H1 (cell line): Measurements from ENCODE around the gene ABCC9. TPM values are rescaled to one million over a fixed set of nuclear protein-coding genes. Genes with fewer than 3 reads are reported as not detected.

Experiments used
- CTCF ChIA-PET: fragments of 300-600 bp; sonication (Branson Sonifier 250); formaldehyde crosslinking; loops from one replicate; lab custom pipeline; 2021; ENCODE audit not compliant: partially characterized antibody; lab: Charles Lee
- POLR2A ChIA-PET: fragments of 300-600 bp; sonication (Branson Sonifier 250); formaldehyde crosslinking; loops from one replicate; lab custom pipeline; 2021; ENCODE audit warnings: inconsistent platforms; ENCODE audit not compliant: partially characterized antibody; lab: Charles Lee
- DNase-seq, 2 experiments: peaks; one replicate each; pipeline versions ENCODE4 v3.0.0 to v3.0.0-alpha.2; 2010 to 2022; ENCODE audit warnings: low spot score in 2 of 2, low read depth in 1 of 2, mixed read lengths in 1 of 2
- FAIRE-seq: peaks from 2 replicates; lab custom pipeline; 2011; peaks lifted over from hg19 to GRCh38; lab: Jason Lieb, UNC
- H2AFZ ChIP-seq: 2 replicates; pipeline ENCODE4 v1.8.1; 2012; ENCODE audit warnings: low read length, inconsistent platforms
- H2AK5ac ChIP-seq: 2 replicates; pipeline ENCODE4 v1.6.1; 2013; ENCODE audit warnings: low read depth, low read length
- H2BK120ac ChIP-seq: replicated peaks from 2 replicates; pipeline ENCODE3; 2013; ENCODE audit warnings: low read depth, low read length, inconsistent platforms
- H2BK12ac ChIP-seq: 2 replicates; pipeline ENCODE4 v1.6.1; 2013; ENCODE audit warnings: low read depth, low read length
- H2BK15ac ChIP-seq: 2 replicates; pipeline ENCODE4 v1.6.1; 2013; ENCODE audit warnings: low read length
- H2BK20ac ChIP-seq: 2 replicates; pipeline ENCODE4 v1.6.1; 2013; ENCODE audit warnings: low read length
- H2BK5ac ChIP-seq: 2 replicates; pipeline ENCODE4 v1.6.1; 2013; ENCODE audit warnings: low read depth, low read length
- H3K14ac ChIP-seq: 2 replicates; pipeline ENCODE4 v1.6.1; 2013; ENCODE audit warnings: inconsistent platforms; ENCODE audit not compliant: insufficient read length
- H3K18ac ChIP-seq: 2 replicates; pipeline ENCODE4 v1.6.1; 2013; ENCODE audit warnings: low read length; ENCODE audit errors: extremely low read depth
- H3K23ac ChIP-seq: 2 replicates; pipeline ENCODE4 v1.6.1; 2013; ENCODE audit warnings: inconsistent platforms; ENCODE audit not compliant: insufficient read length
- H3K23me2 ChIP-seq: 2 replicates; pipeline ENCODE4 v1.6.1; 2013; ENCODE audit warnings: low read depth, low read length
- H3K27ac ChIP-seq: 2 replicates; pipeline ENCODE4 v1.6.1; 2011; ENCODE audit warnings: low read depth, low read length, inconsistent platforms
- H3K27me3 ChIP-seq, 4 experiments: replicated peaks in 1 of 4; 1 replicate in 1 of 4; 2 replicates in 3 of 4; pipeline versions ENCODE4 v1.6.1 to v1.8.1; 2011 to 2013; ENCODE audit warnings: low read length in 3 of 4, mild to moderate bottlenecking in 3 of 4, inconsistent platforms in 2 of 4, mixed read lengths in 2 of 4, moderate library complexity in 1 of 4; ENCODE audit not compliant: control insufficient read depth in 3 of 4, insufficient read depth in 3 of 4; ENCODE audit errors: extremely low read depth in 1 of 4
- H3K36me3 ChIP-seq, 4 experiments: 2 replicates each; pipeline versions ENCODE4 v1.6.1 to v1.8.1; 2011 to 2013; ENCODE audit warnings: mild to moderate bottlenecking in 4 of 4, low read length in 3 of 4, moderate library complexity in 2 of 4, control low read depth in 1 of 4, inconsistent platforms in 1 of 4; ENCODE audit not compliant: insufficient read depth in 4 of 4, control insufficient read depth in 2 of 4
- H3K4ac ChIP-seq: replicated peaks from 2 replicates; pipeline ENCODE3; 2013; ENCODE audit warnings: low read length, low read depth, mixed read lengths, inconsistent platforms; ENCODE audit not compliant: insufficient read length
- H3K4me1 ChIP-seq, 4 experiments: replicated peaks in 1 of 4; 1 replicate in 1 of 4; 2 replicates in 3 of 4; pipeline versions ENCODE4 v1.6.1 to v1.8.1; 2011 to 2013; ENCODE audit warnings: low read length in 3 of 4, inconsistent platforms in 2 of 4, mixed read lengths in 1 of 4; ENCODE audit not compliant: insufficient read depth in 4 of 4, control insufficient read depth in 3 of 4
- H3K4me2 ChIP-seq, 2 experiments: 2 replicates each; pipeline versions ENCODE4 v1.6.1 to v1.8.1; 2011 to 2013; ENCODE audit warnings: low read depth in 2 of 2, low read length in 2 of 2, control low read depth in 1 of 2, inconsistent platforms in 1 of 2, mild to moderate bottlenecking in 1 of 2; ENCODE audit not compliant: insufficient read depth in 1 of 2
- H3K4me3 ChIP-seq, 4 experiments: fragments of 200-600, 300-600 bp in 1 of 4; sonication (generic), shearing (Covaris generic), sonication (Bioruptor Twin) in 1 of 4; 2 replicates each; pipeline versions ENCODE4 v1.5.1 to v1.8.1; 2011 to 2016; ENCODE audit warnings: low read length in 4 of 4, low read depth in 3 of 4, control low read depth in 2 of 4, inconsistent platforms in 2 of 4, mild to moderate bottlenecking in 2 of 4, mixed read lengths in 1 of 4, moderate library complexity in 1 of 4; ENCODE audit not compliant: insufficient read depth in 2 of 4; ENCODE audit errors: extremely low read depth in 1 of 4
- H3K56ac ChIP-seq: replicated peaks from 2 replicates; pipeline ENCODE3; 2013; ENCODE audit warnings: low read depth, mild to moderate bottlenecking, mixed read lengths, low read length, inconsistent platforms; ENCODE audit not compliant: insufficient read length
- H3K79me1 ChIP-seq: 2 replicates; pipeline ENCODE4 v1.6.1; 2013; ENCODE audit warnings: low read depth, low read length, control low read depth
- H3K79me2 ChIP-seq, 2 experiments: 2 replicates each; pipeline versions ENCODE4 v1.6.1 to v1.8.1; 2012 to 2013; ENCODE audit warnings: low read length in 2 of 2, mild to moderate bottlenecking in 2 of 2, inconsistent platforms in 1 of 2; ENCODE audit not compliant: insufficient read depth in 2 of 2, control insufficient read depth in 1 of 2
- H3K9ac ChIP-seq, 4 experiments: replicated peaks in 1 of 4; 1 replicate in 1 of 4; 2 replicates in 3 of 4; pipeline versions ENCODE4 v1.6.1 to v1.8.1; 2011 to 2013; ENCODE audit warnings: low read depth in 3 of 4, low read length in 3 of 4, control low read depth in 2 of 4, mild to moderate bottlenecking in 2 of 4, moderate library complexity in 2 of 4, inconsistent platforms in 1 of 4; ENCODE audit errors: extremely low read depth in 1 of 4
- H3K9me3 ChIP-seq, 2 experiments: 2 replicates each; pipeline versions ENCODE4 v1.6.1 to v1.8.1; 2012 to 2013; ENCODE audit warnings: mild to moderate bottlenecking in 2 of 2, moderate library complexity in 2 of 2, control low read depth in 1 of 2, inconsistent platforms in 1 of 2, low read depth in 1 of 2, low read length in 1 of 2, mixed read lengths in 1 of 2; ENCODE audit not compliant: insufficient read depth in 2 of 2
- H4K20me1 ChIP-seq, 2 experiments: replicated peaks in 1 of 2; 2 replicates each; pipeline versions ENCODE3 to v1.8.1; 2011 to 2013; ENCODE audit warnings: inconsistent platforms in 2 of 2, low read length in 2 of 2, mild to moderate bottlenecking in 1 of 2; ENCODE audit not compliant: insufficient read depth in 2 of 2, control insufficient read depth in 1 of 2
- H4K5ac ChIP-seq: 2 replicates; pipeline ENCODE4 v1.6.1; 2013; ENCODE audit warnings: low read length, low read depth, mixed read lengths, inconsistent platforms; ENCODE audit not compliant: insufficient read length
- H4K8ac ChIP-seq: 2 replicates; pipeline ENCODE4 v1.8.0; 2013; ENCODE audit warnings: mild to moderate bottlenecking, moderate library complexity, low read length, inconsistent platforms; ENCODE audit not compliant: insufficient read depth; ENCODE audit errors: extremely low read depth
- H4K91ac ChIP-seq: replicated peaks from 2 replicates; pipeline ENCODE3; 2013; ENCODE audit warnings: low read length, mixed read lengths, inconsistent platforms; ENCODE audit not compliant: insufficient read length
- CBX5 ChIP-seq: fragments of 300-800, 300-1000 bp; sonication (generic); IDR thresholded peaks from 2 replicates; pipeline ENCODE4 v1.7.1; 2016; ENCODE audit warnings: antibody characterized with exemption, low read length, low read depth
- CBX8 ChIP-seq: fragments of 300-800, 300-1000 bp; sonication (generic); IDR thresholded peaks from 2 replicates; pipeline ENCODE4 v1.7.1; 2016; ENCODE audit warnings: low read depth, low read length, borderline replicate concordance
- CEBPB ChIP-seq: IDR thresholded peaks from 2 replicates; pipeline ENCODE4 v1.6.1; 2012; ENCODE audit warnings: low read depth, low read length
- GTF2F1 ChIP-seq: IDR thresholded peaks from 2 replicates; pipeline ENCODE4 v1.6.1; 2012; ENCODE audit warnings: low read depth, low read length, improper control_type of control experiment, borderline replicate concordance
- MAX ChIP-seq: IDR thresholded peaks from 2 replicates; pipeline ENCODE4 v1.6.1; 2012; ENCODE audit warnings: inconsistent platforms
- PHF8 ChIP-seq: fragments of 200-600 bp; sonication (generic); conservative IDR thresholded peaks from 2 replicates; pipeline ENCODE4 v1.7.1; 2012; ENCODE audit warnings: low read depth, mild to moderate bottlenecking, inconsistent platforms, low read length, moderate library complexity
- RNF2 ChIP-seq: fragments of 200-900, 300-1000 bp; sonication (generic); IDR thresholded peaks from 2 replicates; pipeline ENCODE4 v1.7.1; 2016; ENCODE audit warnings: borderline replicate concordance, low read depth, mild to moderate bottlenecking, antibody characterized with exemption, low read length; ENCODE audit not compliant: poor library complexity, severe bottlenecking; ENCODE audit errors: missing control alignments
- WGBS, 2 experiments: shearing (Covaris generic) in 1 of 2; methylation state at CpG; one replicate each; pipeline versions ENCODE4 v1.1.6 to v1.1.7; 2013 to 2015; ENCODE audit warnings: low lambda C conversion rate in 2 of 2, mixed read lengths in 2 of 2, inconsistent platforms in 1 of 2, low coverage in 1 of 2, missing lambda C conversion rate in 1 of 2; ENCODE audit not compliant: insufficient replicate concordance in 2 of 2, insufficient coverage in 1 of 2, insufficient read length in 1 of 2; ENCODE audit errors: extremely low coverage in 1 of 2, missing lambda C conversion rate in 1 of 2; 5-methylcytosine and 5-hydroxymethylcytosine counted together
- polyA plus RNA-seq, 7 experiments: library from polyadenylated mRNA; depleted of rRNA in 3 of 7; stranded (reverse) in 5 of 7; unstranded in 2 of 7; fragments of >200 nt in 5 of 7; fragments of 200-250 nt in 2 of 7; gene quantifications; 1 replicate in 5 of 7; 2 replicates in 1 of 7; 4 replicates in 1 of 7; pipeline versions ENCODE4 v1.2.1 to v1.2.3, GENCODE V29; 2011 to 2013; ENCODE audit warnings: missing spikeins in 2 of 7, mixed read lengths in 2 of 7
- total RNA-seq: library from RNA; stranded (reverse); fragmentation: NEBNext Ultra II Directional; extraction: Animal tissue kit (Norgen Biotek cat#: 25700); gene quantifications from 2 replicates; pipeline ENCODE4 v1.2.1, GENCODE V29; 2021
- TF ChIP-seq, protein P1 (sequence below), 3 experiments: IDR thresholded peaks; 1 replicate in 2 of 3; 2 replicates in 1 of 3; pipeline versions ENCODE4 v1.5.1 to v1.6.1; 2011; ENCODE audit warnings: low read length in 3 of 3, mild to moderate bottlenecking in 3 of 3, inconsistent platforms in 2 of 3, low read depth in 1 of 3, moderate library complexity in 1 of 3; ENCODE audit not compliant: insufficient read depth in 1 of 3; ENCODE audit errors: control extremely low read depth in 1 of 3

ABCC9 gene
- total and polyA plus RNA-seq, 2 of the 8 experiments (the other 6 are each of a cell fraction or from before 2014, with no cell fraction given) = under 0.01 TPM; not detected in 1

- Histone ChIP-seq H4K91ac (no peak overlapping the region), H2AFZ (no peak overlapping the region), H3K9me3 (no peaks in the 10 kb centered on the region), H2BK12ac (no peak overlapping the region), H2BK120ac (no peak overlapping the region), H3K36me3 (no peaks in the 10 kb centered on the region), H3K4me1 (no peaks in the 10 kb centered on the region), H3K9ac (no peak overlapping the region), H3K4me2 (no peak overlapping the region), H2BK5ac (no peak overlapping the region), H2BK15ac (no peak overlapping the region), H3K4me3 (no peak overlapping the region), H3K23ac (no peak overlapping the region), H3K79me2 (no peaks in the 10 kb centered on the region), H2AK5ac (no peak overlapping the region), H3K4ac (no peak overlapping the region), H2BK20ac (no peak overlapping the region), H3K79me1 (no peaks in the 10 kb centered on the region), H3K56ac (no peak overlapping the region), H3K27ac (no peak overlapping the region), H3K18ac (no peak overlapping the region), H3K27me3 (no peaks in the 10 kb centered on the region), H4K8ac (no peak overlapping the region), H3K14ac (no peak overlapping the region), H4K5ac (no peak overlapping the region), H4K20me1 (no peaks in the 10 kb centered on the region), H3K23me2 (no peaks in the 10 kb centered on the region)
- DNase-seq (no peak), FAIRE-seq (no peak)
- WGBS, 2 experiments = 87% methylated on average over 4 of the region's 4 CpGs; no CpG with 5 or more reads in 1 of the 2 experiments
- ChIA-PET POLR2A (no interaction called here), CTCF (no interaction called here)
- TF ChIP-seq GTF2F1 (no peak), CBX8 (no peak), MAX (no peak), PHF8 (no peak), RNF2 (no peak), CBX5 (no peak), CEBPB (no peak)
- TF ChIP-seq, protein P1, sequence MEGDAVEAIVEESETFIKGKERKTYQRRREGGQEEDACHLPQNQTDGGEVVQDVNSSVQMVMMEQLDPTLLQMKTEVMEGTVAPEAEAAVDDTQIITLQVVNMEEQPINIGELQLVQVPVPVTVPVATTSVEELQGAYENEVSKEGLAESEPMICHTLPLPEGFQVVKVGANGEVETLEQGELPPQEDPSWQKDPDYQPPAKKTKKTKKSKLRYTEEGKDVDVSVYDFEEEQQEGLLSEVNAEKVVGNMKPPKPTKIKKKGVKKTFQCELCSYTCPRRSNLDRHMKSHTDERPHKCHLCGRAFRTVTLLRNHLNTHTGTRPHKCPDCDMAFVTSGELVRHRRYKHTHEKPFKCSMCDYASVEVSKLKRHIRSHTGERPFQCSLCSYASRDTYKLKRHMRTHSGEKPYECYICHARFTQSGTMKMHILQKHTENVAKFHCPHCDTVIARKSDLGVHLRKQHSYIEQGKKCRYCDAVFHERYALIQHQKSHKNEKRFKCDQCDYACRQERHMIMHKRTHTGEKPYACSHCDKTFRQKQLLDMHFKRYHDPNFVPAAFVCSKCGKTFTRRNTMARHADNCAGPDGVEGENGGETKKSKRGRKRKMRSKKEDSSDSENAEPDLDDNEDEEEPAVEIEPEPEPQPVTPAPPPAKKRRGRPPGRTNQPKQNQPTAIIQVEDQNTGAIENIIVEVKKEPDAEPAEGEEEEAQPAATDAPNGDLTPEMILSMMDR (IDR thresholded peaks at IDR 0.05; ENCODE audit: control extremely low read depth in 1 of 3, insufficient read depth in 1 of 3, low read depth in 1 of 3, low read length in 3 of 3) = no peak
Observed at GRCh38 chr12:21860128-21860527, 81.1 kb downstream of the ABCC9 start.
